ENCODE results near the gene TRO. TPM values are rescaled to one million over a fixed set of nuclear protein-coding genes. Genes with fewer than 3 reads are reported as not detected.
A peak's percentile ranks its signal among the peaks of the same experiment; 100 is the strongest.

The TRO gene, protein sequence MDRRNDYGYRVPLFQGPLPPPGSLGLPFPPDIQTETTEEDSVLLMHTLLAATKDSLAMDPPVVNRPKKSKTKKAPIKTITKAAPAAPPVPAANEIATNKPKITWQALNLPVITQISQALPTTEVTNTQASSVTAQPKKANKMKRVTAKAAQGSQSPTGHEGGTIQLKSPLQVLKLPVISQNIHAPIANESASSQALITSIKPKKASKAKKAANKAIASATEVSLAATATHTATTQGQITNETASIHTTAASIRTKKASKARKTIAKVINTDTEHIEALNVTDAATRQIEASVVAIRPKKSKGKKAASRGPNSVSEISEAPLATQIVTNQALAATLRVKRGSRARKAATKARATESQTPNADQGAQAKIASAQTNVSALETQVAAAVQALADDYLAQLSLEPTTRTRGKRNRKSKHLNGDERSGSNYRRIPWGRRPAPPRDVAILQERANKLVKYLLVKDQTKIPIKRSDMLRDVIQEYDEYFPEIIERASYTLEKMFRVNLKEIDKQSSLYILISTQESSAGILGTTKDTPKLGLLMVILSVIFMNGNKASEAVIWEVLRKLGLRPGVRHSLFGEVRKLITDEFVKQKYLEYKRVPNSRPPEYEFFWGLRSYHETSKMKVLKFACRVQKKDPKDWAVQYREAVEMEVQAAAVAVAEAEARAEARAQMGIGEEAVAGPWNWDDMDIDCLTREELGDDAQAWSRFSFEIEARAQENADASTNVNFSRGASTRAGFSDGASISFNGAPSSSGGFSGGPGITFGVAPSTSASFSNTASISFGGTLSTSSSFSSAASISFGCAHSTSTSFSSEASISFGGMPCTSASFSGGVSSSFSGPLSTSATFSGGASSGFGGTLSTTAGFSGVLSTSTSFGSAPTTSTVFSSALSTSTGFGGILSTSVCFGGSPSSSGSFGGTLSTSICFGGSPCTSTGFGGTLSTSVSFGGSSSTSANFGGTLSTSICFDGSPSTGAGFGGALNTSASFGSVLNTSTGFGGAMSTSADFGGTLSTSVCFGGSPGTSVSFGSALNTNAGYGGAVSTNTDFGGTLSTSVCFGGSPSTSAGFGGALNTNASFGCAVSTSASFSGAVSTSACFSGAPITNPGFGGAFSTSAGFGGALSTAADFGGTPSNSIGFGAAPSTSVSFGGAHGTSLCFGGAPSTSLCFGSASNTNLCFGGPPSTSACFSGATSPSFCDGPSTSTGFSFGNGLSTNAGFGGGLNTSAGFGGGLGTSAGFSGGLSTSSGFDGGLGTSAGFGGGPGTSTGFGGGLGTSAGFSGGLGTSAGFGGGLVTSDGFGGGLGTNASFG (N-terminal part only)
- total RNA-seq (2014; rRNA removed; shearing (Covaris generic)): 52.2 and 53.4 TPM in 2 replicates
- polyA plus RNA-seq (2016; fragmentation: Nextera tagmentation; extraction: Ambion mirVana): 32.6 and 36.8 TPM in 2 replicates
- long read RNA-seq, partial matches to known transcripts: 1 of 5 reads
- long read RNA-seq, other reads (novel, unspliced or antisense): 1 of 5 reads

GRCh38 chrX:54920610-54921426 is at the start of gene TRO:
Gene TRO, plus strand, starts transcription at chrX:54920824. Its CDS starts 1,423 bp downstream, at chrX:54922247.
- Mint-ChIP-seq H3K9me3 (no peaks in the 10 kb centered on the region; the same call in 1 of the 3 replicates), H3K4me3 (peak within 1 kb of the TSS; percentile 97), H3K27ac (peak within 1 kb of the TSS; percentile 90), H3K27me3 (ENCODE audit: insufficient read depth, low read depth, poor library complexity) (peaks cover 5% of the 10 kb centered on the region), H3K36me3 (ENCODE audit: low read depth) (peaks cover 15% of the 10 kb centered on the region), H3K4me1 (no peaks in the 10 kb centered on the region)
- peak within 1 kb of the TSS; percentile 50; the same call in 1 of the 2 replicates for H3K27ac ChIP-seq (ENCODE audit: low read depth)
- DNase-seq (ENCODE audit: low spot score) (peak; percentile 69), ATAC-seq (peak; percentile 90)
- peak within 1 kb of the TSS; percentile 72 for H3K4me2 ChIP-seq
- no peaks in the 10 kb centered on the region for H3K4me1 ChIP-seq (ENCODE audit: insufficient read depth)
- TF ChIP-seq JUNB (IDR thresholded peaks at IDR 0.05; ENCODE audit: unreplicated experiment) (no peak), CTCF (conservative IDR thresholded peaks at IDR 0.05; ENCODE audit: low read depth in 2 of 2) (peak in 1 of 2 experiments; percentile 18; a peak in 1 of 4 replicates), POLR2AphosphoS5 (IDR thresholded peaks at IDR 0.05; ENCODE audit: low read depth) (peak; percentile 74)
- TF ChIP-seq, protein P1, sequence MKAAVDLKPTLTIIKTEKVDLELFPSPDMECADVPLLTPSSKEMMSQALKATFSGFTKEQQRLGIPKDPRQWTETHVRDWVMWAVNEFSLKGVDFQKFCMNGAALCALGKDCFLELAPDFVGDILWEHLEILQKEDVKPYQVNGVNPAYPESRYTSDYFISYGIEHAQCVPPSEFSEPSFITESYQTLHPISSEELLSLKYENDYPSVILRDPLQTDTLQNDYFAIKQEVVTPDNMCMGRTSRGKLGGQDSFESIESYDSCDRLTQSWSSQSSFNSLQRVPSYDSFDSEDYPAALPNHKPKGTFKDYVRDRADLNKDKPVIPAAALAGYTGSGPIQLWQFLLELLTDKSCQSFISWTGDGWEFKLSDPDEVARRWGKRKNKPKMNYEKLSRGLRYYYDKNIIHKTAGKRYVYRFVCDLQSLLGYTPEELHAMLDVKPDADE (IDR thresholded peaks at IDR 0.05): 0 out of 2 replicates have a peak, but pooled peaks have one; percentile 11
- no peaks in the 10 kb centered on the region; the same call in 1 of the 2 replicates for H4K20me1 ChIP-seq (replicated peaks; ENCODE audit: insufficient read depth)
- H3F3A ChIP-seq (replicated peaks; ENCODE audit: low read depth): no peaks in the 10 kb centered on the region
- no peaks in the 10 kb centered on the region for H3K27me3 ChIP-seq (ENCODE audit: insufficient read depth)
- no peaks in the 10 kb centered on the region for H3K9me2 ChIP-seq (ENCODE audit: insufficient read depth)
- peak within 1 kb of the TSS; percentile 94 for H2AFZ ChIP-seq
- no peaks in the 10 kb centered on the region for H3K36me3 ChIP-seq (ENCODE audit: insufficient read depth)
- peaks cover 5% of the 10 kb centered on the region; the same call in 1 of the 2 replicates for H3K79me2 ChIP-seq (replicated peaks; ENCODE audit: insufficient read depth)
- peak within 1 kb of the TSS; percentile 83 for H3K4me3 ChIP-seq

GRCh38 chrX:54885740-54886139 is 34.9 kb upstream of the TRO start:
- Histone ChIP-seq H3K4me2 (no peak overlapping the region), H4K20me1 (replicated peaks; ENCODE audit: insufficient read depth) (no peaks in the 10 kb centered on the region), H3F3A (replicated peaks; ENCODE audit: low read depth) (no peaks in the 10 kb centered on the region), H3K4me3 (no peak overlapping the region), H3K4me1 (ENCODE audit: insufficient read depth) (no peaks in the 10 kb centered on the region), H3K36me3 (ENCODE audit: insufficient read depth) (no peaks in the 10 kb centered on the region), H3K27ac (ENCODE audit: low read depth) (no peak overlapping the region), H3K79me2 (replicated peaks; ENCODE audit: insufficient read depth) (no peaks in the 10 kb centered on the region), H3K27me3 (ENCODE audit: insufficient read depth) (no peaks in the 10 kb centered on the region), H2AFZ (no peak overlapping the region), H3K9me2 (ENCODE audit: insufficient read depth) (no peaks in the 10 kb centered on the region)
- Mint-ChIP-seq H3K27ac (no peak overlapping the region), H3K27me3 (ENCODE audit: insufficient read depth, low read depth, poor library complexity) (no peaks in the 10 kb centered on the region), H3K4me1 (no peaks in the 10 kb centered on the region), H3K36me3 (ENCODE audit: low read depth) (0 out of 3 replicates have a peak, but pooled peaks cover 3% of the 10 kb centered on the region), H3K4me3 (no peak overlapping the region), H3K9me3 (peaks cover 7% of the 10 kb centered on the region; the same call in 2 of the 3 replicates)
- DNase-seq (ENCODE audit: low spot score): no peak
- ATAC-seq: no peak
- no peak for TF ChIP-seq ZNF114 (CRISPR knock-in tag; IDR thresholded peaks at IDR 0.05)
- no peak for TF ChIP-seq CREB1 (CRISPR knock-in tag; IDR thresholded peaks at IDR 0.05; ENCODE audit: low read depth)
- TF ChIP-seq, protein P1 (IDR thresholded peaks at IDR 0.05): no peak
- no peak for TF ChIP-seq JUNB (IDR thresholded peaks at IDR 0.05; ENCODE audit: unreplicated experiment)
- TF ChIP-seq ZNF331 (CRISPR knock-in tag; IDR thresholded peaks at IDR 0.05; ENCODE audit: low read depth): no peak
- TF ChIP-seq NANOG (IDR thresholded peaks at IDR 0.05; ENCODE audit: borderline replicate concordance): no peak
- TF ChIP-seq STAT1 (IDR thresholded peaks at IDR 0.05; ENCODE audit: unreplicated experiment): no peak
- no peak for TF ChIP-seq EZH2phosphoT487 (IDR thresholded peaks at IDR 0.05; ENCODE audit: unreplicated experiment)

Data from GM23338 (cell line).